GM21390 (cell line): ENCODE measurements around the gene C2CD2.
"Not testable (repeated sequence)": the region's sequence is repeated elsewhere in the genome, so short reads cannot be mapped to it uniquely, and the experiment has no call there.

Source experiments
- ATAC-seq: cut with Tn5 transposase; IDR thresholded peaks from one replicate; pipeline ENCODE4 v1.9.1; 2021; ENCODE audit not compliant: unreplicated experiment

C2CD2 gene

GRCh38 chr21:41953831-41954653 lies at the start of gene C2CD2:
Gene C2CD2 (minus strand): TSS chr21:41954018. CDS start chr21:41953648, 370 bp downstream.
- ATAC-seq, result peak; percentile 45

- ATAC-seq, result no peak
Observed at GRCh38 chr21:42003051-42003461, 49.2 kb upstream of the C2CD2 start.

GRCh38 chr21:42002421-42002958 lies 48.7 kb upstream of the C2CD2 start:
- peak; percentile 68 for ATAC-seq

- ATAC-seq, result no peak
Observed at GRCh38 chr21:42001781-42002180, 48.0 kb upstream of the C2CD2 start.

GRCh38 chr21:42000908-42001307 lies 47.1 kb upstream of the C2CD2 start:
- no peak for ATAC-seq

GRCh38 chr21:41997657-41998056 lies 43.8 kb upstream of the C2CD2 start:
- ATAC-seq, result no peak

GRCh38 chr21:41995577-41995976 lies 41.8 kb upstream of the C2CD2 start:
- ATAC-seq, result no peak

GRCh38 chr21:41994613-41995012 lies 40.8 kb upstream of the C2CD2 start:
- ATAC-seq, result not testable (repeated sequence)

- no peak for ATAC-seq
Observed at GRCh38 chr21:41993744-41994143, 39.9 kb upstream of the C2CD2 start.

- no peak for ATAC-seq
Observed at GRCh38 chr21:41992576-41992975, 38.8 kb upstream of the C2CD2 start.

GRCh38 chr21:41991659-41992058 lies 37.8 kb upstream of the C2CD2 start:
- no peak for ATAC-seq

- no peak for ATAC-seq
Observed at GRCh38 chr21:41989698-41990097, 35.9 kb upstream of the C2CD2 start.

GRCh38 chr21:41987310-41987709 lies 33.5 kb upstream of the C2CD2 start:
- no peak for ATAC-seq

- no peak for ATAC-seq
Observed at GRCh38 chr21:41985662-41986416, 32.0 kb upstream of the C2CD2 start.

GRCh38 chr21:41983229-41983628 lies 29.4 kb upstream of the C2CD2 start:
- no peak for ATAC-seq

GRCh38 chr21:41980561-41980960 lies 26.7 kb upstream of the C2CD2 start:
- no peak for ATAC-seq

GRCh38 chr21:41979751-41980369 lies 26.0 kb upstream of the C2CD2 start:
- ATAC-seq, result no peak

- no peak for ATAC-seq
Observed at GRCh38 chr21:41979335-41979734, 25.5 kb upstream of the C2CD2 start.

GRCh38 chr21:41977034-41977950 lies 23.5 kb upstream of the C2CD2 start:
- no peak for ATAC-seq

- ATAC-seq, result no peak
Observed at GRCh38 chr21:41976611-41977010, 22.8 kb upstream of the C2CD2 start.
